BJ (cell line): ENCODE data around the gene USP20. TPM values are rescaled to one million over a fixed set of nuclear protein-coding genes. Genes with fewer than 3 reads are reported as not detected.

Experiments used
- CTCF ChIA-PET: fragments of 350-600 bp; formaldehyde crosslinking; extraction: SDS; loops from one replicate; lab custom pipeline; 2021; ENCODE audit warnings: antibody characterized with exemption, inconsistent platforms; lab: Yijun Ruan, JAX
- POLR2A ChIA-PET: fragments of 300-600 bp; sonication (Branson Sonifier 250); formaldehyde crosslinking; extraction: SDS; loops from one replicate; lab custom pipeline; 2021; ENCODE audit warnings: antibody characterized with exemption; lab: Charles Lee
- DNase-seq: peaks from one replicate; pipeline ENCODE4 v3.0.0-alpha.2; 2011; ENCODE audit warnings: low read depth
- H3K27me3 ChIP-seq: 2 replicates; pipeline ENCODE4 v1.6.0; 2011; ENCODE audit warnings: low read length; ENCODE audit not compliant: control insufficient read depth, insufficient read depth
- H3K36me3 ChIP-seq: 2 replicates; pipeline ENCODE4 v1.5.1; 2011; ENCODE audit warnings: low read length; ENCODE audit not compliant: control insufficient read depth, insufficient read depth
- H3K4me3 ChIP-seq: 2 replicates; pipeline ENCODE4 v1.5.1; 2011; ENCODE audit warnings: low read depth, mild to moderate bottlenecking, control low read depth, low read length
- polyA plus RNA-seq: library from polyadenylated mRNA; depleted of rRNA; stranded (reverse); fragments of >200 nt; gene quantifications from 2 replicates; pipeline ENCODE4 v1.2.3, GENCODE V29; 2011
- TF ChIP-seq, protein P1 (sequence below): IDR thresholded peaks from 2 replicates; pipeline ENCODE4 v1.5.1; 2011; ENCODE audit warnings: low read depth, mild to moderate bottlenecking, control low read depth, inconsistent platforms, low read length, moderate library complexity; ENCODE audit not compliant: insufficient read depth

USP20 gene
- polyA plus RNA-seq, 1 experiment = 19.0 TPM

- no peak overlapping the region for H3K4me3 ChIP-seq
- ChIA-PET CTCF (no interaction called here), POLR2A (no interaction called here)
- TF ChIP-seq, protein P1, sequence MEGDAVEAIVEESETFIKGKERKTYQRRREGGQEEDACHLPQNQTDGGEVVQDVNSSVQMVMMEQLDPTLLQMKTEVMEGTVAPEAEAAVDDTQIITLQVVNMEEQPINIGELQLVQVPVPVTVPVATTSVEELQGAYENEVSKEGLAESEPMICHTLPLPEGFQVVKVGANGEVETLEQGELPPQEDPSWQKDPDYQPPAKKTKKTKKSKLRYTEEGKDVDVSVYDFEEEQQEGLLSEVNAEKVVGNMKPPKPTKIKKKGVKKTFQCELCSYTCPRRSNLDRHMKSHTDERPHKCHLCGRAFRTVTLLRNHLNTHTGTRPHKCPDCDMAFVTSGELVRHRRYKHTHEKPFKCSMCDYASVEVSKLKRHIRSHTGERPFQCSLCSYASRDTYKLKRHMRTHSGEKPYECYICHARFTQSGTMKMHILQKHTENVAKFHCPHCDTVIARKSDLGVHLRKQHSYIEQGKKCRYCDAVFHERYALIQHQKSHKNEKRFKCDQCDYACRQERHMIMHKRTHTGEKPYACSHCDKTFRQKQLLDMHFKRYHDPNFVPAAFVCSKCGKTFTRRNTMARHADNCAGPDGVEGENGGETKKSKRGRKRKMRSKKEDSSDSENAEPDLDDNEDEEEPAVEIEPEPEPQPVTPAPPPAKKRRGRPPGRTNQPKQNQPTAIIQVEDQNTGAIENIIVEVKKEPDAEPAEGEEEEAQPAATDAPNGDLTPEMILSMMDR = no peak
- peaks cover 30% of the 10 kb centered on the region for H3K36me3 ChIP-seq
- no peak for DNase-seq
- H3K27me3 ChIP-seq = no peaks in the 10 kb centered on the region
Observed at GRCh38 chr9:129860653-129861446, 25.6 kb downstream of the USP20 start.

GRCh38 chr9:129861447-129861827 lies 26.2 kb downstream of the USP20 start:
- TF ChIP-seq, protein P1 = no peak
- DNase-seq = no peak
- ChIA-PET CTCF (no interaction called here), POLR2A (no interaction called here)
- H3K27me3 ChIP-seq = no peaks in the 10 kb centered on the region
- no peak overlapping the region for H3K4me3 ChIP-seq
- peaks cover 31% of the 10 kb centered on the region for H3K36me3 ChIP-seq

GRCh38 chr9:129863059-129863690 lies 27.9 kb downstream of the USP20 start:
- DNase-seq = no peak
- ChIA-PET POLR2A (no interaction called here), CTCF (no interaction called here)
- no peaks in the 10 kb centered on the region for H3K27me3 ChIP-seq
- TF ChIP-seq, protein P1 = no peak
- H3K4me3 ChIP-seq = no peak overlapping the region
- peaks cover 28% of the 10 kb centered on the region for H3K36me3 ChIP-seq

- ChIA-PET POLR2A (no interaction called here), CTCF (no interaction called here)
- Histone ChIP-seq H3K27me3 (no peaks in the 10 kb centered on the region), H3K36me3 (peaks cover 25% of the 10 kb centered on the region), H3K4me3 (no peak overlapping the region)
- TF ChIP-seq, protein P1 = no peak
- DNase-seq = no peak
Observed at GRCh38 chr9:129864991-129865647, 29.9 kb downstream of the USP20 start.

DNA sequence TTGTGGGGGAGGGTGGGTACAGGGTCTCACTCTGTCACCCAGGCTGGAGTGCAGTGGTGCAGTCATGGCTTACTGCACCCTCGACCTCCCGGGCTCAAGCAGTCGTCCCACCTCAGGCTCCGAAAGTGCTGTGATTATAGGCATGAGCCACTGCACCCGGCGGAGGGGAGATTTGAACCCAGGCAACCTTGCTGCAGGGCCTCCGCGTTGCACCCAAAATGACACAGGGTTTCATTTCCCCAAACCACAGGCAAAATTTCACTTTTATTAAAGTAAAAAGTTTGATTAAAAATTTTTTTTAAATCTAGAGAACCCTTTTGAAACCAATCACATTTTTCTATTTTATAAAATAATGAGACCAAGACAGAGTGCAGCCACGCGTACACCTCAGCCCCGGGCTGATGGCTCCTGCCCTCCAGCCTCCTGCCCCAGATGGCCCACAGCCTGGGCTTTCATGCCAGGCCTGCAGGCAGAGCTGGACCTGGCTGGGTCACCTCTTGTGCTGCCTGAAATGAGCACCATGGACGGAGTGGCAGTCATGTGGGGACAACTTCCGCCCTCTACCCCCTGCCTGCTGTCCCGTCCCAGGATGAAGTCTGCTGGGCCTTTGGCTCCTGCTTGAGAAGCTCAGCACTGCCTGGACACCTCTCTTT lies 30.5 kb downstream of the USP20 start:
- Histone ChIP-seq H3K27me3 (no peaks in the 10 kb centered on the region), H3K4me3 (no peak overlapping the region), H3K36me3 (peaks cover 25% of the 10 kb centered on the region)
- TF ChIP-seq, protein P1 = no peak
- CTCF ChIA-PET = no interaction called here
- POLR2A ChIA-PET = no interaction called here
- no peak for DNase-seq
